Measurements from ENCODE around the gene MED26. TPM values are rescaled to one million over a fixed set of nuclear protein-coding genes. Genes with fewer than 3 reads are reported as not detected.
A peak's percentile ranks its signal among the peaks of the same experiment; 100 is the strongest.

The MED26 gene
- total and polyA plus RNA-seq, 9 of the 15 experiments (the other 6 are each of a cell fraction or from before 2014, with no cell fraction given): 0.71 to 15.1 (median 6.2) TPM

DNA sequence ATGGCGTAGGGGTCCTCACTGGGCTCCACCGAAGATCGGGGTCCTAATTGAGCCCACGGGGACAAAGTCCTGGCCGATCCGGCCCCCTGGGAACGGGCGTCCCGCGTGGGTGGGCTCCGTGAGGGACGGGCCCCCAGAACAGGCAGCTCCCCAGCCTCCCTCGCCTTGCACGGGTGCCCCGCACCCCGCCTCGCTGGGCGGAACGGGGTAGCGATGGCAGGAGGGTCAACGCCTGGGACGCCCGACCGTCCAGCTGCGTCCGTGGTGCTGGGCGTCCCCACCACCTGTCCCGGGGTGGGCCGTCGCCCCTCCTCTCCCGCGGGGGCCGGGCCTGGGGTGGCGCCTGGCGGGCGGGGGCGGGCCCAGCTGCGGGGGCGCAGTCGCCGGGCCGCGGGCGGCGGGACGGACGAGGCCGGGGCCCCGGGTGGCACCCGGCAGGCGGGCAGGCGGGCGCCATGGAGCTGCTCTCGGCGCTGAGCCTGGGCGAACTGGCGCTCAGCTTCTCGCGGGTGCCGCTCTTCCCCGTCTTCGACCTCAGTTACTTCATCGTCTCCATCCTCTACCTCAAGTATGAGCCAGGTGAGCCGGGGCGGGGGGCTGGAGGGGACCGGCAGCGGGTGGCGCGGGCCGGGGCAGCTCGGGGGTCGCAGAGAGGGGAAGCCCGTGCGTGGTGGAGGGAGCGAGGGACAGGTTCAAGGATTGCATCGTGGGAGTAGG, 32.9 kb upstream of the MED26 start, which contains the start of gene TMEM38A:
Gene TMEM38A (plus strand): TSS at position 377 of the 717 bp plus-strand sequence. CDS start 79 bp downstream, at position 456.
- no TSS peak for BruUV-seq (replicated peaks)
- peaks cover 10% of the 10 kb centered on the region for H4K20me1 ChIP-seq (replicated peaks; ENCODE audit: control insufficient read depth, insufficient read depth, low read length)
- no peaks in the 10 kb centered on the region for H3K9me3 ChIP-seq (replicated peaks; ENCODE audit: control insufficient read depth, insufficient read depth, low read depth, low read length)
- peak within 1 kb of the TSS; percentile 87 for H3K4me3 ChIP-seq
- ATAC-seq (peak; percentile 44), DNase-seq (ENCODE audit: extremely low read depth in 1 of 4, low spot score in 3 of 4) (peak; percentile 56 to 92 (median 81)), FAIRE-seq (no peak)
- H3K79me2 ChIP-seq (ENCODE audit: control insufficient read depth, insufficient read depth, low read length): peaks cover 30% of the 10 kb centered on the region
- CTCF ChIA-PET (ENCODE audit: low intra/inter-chr PET ratio): no interaction called here
- H3K27ac ChIP-seq (ENCODE audit: extremely low read depth, low read depth, low read length): peak within 1 kb of the TSS; percentile 94
- peaks cover 35% of the 10 kb centered on the region for H3K36me3 ChIP-seq (ENCODE audit: control insufficient read depth, insufficient read depth, low read length)
- intact Hi-C loops (cut with micrococcal nuclease) (no loop called here), in situ Hi-C loops (cut with MboI) (no loop called here)
- H3K9me1 ChIP-seq (ENCODE audit: control insufficient read depth, insufficient read depth, low read length): peaks cover 6% of the 10 kb centered on the region
- POLR2A ChIA-PET: interaction anchor here (0.5 to 1.1 kb wide), 3 partner anchors 11 to 378 kb away, joined by 3 to 5 read pairs (median 5); no protein-coding TSS in a partner anchor
- H3K4me2 ChIP-seq (ENCODE audit: insufficient read depth, low read length): peak within 1 kb of the TSS; percentile 96
- H3K4me1 ChIP-seq (replicated peaks in 1 of 2; ENCODE audit: control insufficient read depth in 2 of 2, insufficient read depth in 2 of 2, low read length in 2 of 2): peaks cover 19 to 41% of the 10 kb centered on the region in 2 experiments
- WGBS (ENCODE audit: insufficient coverage, low coverage, missing lambda C conversion rate): under 1% methylated on average over 24 of the region's 76 CpGs
- H3K27me3 ChIP-seq (ENCODE audit: control insufficient read depth in 2 of 2, insufficient read depth in 2 of 2, low read length in 2 of 2): no peaks in the 10 kb centered on the region
- H2AFZ ChIP-seq (ENCODE audit: low read depth, low read length): peak within 1 kb of the TSS; percentile 99
- peak within 1 kb of the TSS; percentile 89 to 94 for H3K9ac ChIP-seq (ENCODE audit: insufficient read depth in 1 of 2, low read depth in 2 of 2, low read length in 2 of 2)
- TF ChIP-seq ZNF655 (CRISPR knock-in tag; IDR thresholded peaks at IDR 0.05): no peak
- no peak for TF ChIP-seq ZNF140 (CRISPR knock-in tag; IDR thresholded peaks at IDR 0.05)
- no peak for TF ChIP-seq SP2 (IDR thresholded peaks at IDR 0.05; ENCODE audit: extremely low read depth, low read depth, low read length, poor library complexity, severe bottlenecking)
- no peak for TF ChIP-seq BMI1 (IDR thresholded peaks at IDR 0.05; ENCODE audit: low read length)
- TF ChIP-seq PATZ1 (CRISPR knock-in tag; IDR thresholded peaks at IDR 0.05; ENCODE audit: borderline replicate concordance): no peak
- TF ChIP-seq VEZF1 (CRISPR knock-in tag; IDR thresholded peaks at IDR 0.05): peak; percentile 82
- TF ChIP-seq MLX (CRISPR knock-in tag; conservative IDR thresholded peaks at IDR 0.05): no peak
- no peak for TF ChIP-seq ZNF282 (CRISPR knock-in tag; IDR thresholded peaks at IDR 0.05)
- TF ChIP-seq CREB1 (IDR thresholded peaks at IDR 0.05): no peak
- TF ChIP-seq CREB1 (CRISPR knock-in tag; IDR thresholded peaks at IDR 0.05): no peak
- TF ChIP-seq NONO (IDR thresholded peaks at IDR 0.05; ENCODE audit: low read depth in 2 of 2, low read length in 1 of 2): 0 out of 4 replicates have a peak, but pooled peaks of 1 of the 2 experiments have one; percentile 15
- no peak for TF ChIP-seq MAZ (CRISPR knock-in tag; conservative IDR thresholded peaks at IDR 0.05 in 1 of 2, IDR thresholded peaks at IDR 0.05 in 1 of 2)
- TF ChIP-seq TBL1XR1 (IDR thresholded peaks at IDR 0.05; ENCODE audit: low read length in 2 of 2): no peak
- TF ChIP-seq ADNP (tag; IDR thresholded peaks at IDR 0.05): no peak

Measured in K562 (cell line).